GM12801 (cell line): Measurements from ENCODE around the gene FNDC3B.

Source experiments
- TF ChIP-seq, protein P1 (sequence below): IDR thresholded peaks from one replicate; pipeline ENCODE4 v1.5.1; 2011; ENCODE audit warnings: control low read depth; ENCODE audit not compliant: insufficient read length; ENCODE audit errors: extremely low read depth

Gene FNDC3B

DNA sequence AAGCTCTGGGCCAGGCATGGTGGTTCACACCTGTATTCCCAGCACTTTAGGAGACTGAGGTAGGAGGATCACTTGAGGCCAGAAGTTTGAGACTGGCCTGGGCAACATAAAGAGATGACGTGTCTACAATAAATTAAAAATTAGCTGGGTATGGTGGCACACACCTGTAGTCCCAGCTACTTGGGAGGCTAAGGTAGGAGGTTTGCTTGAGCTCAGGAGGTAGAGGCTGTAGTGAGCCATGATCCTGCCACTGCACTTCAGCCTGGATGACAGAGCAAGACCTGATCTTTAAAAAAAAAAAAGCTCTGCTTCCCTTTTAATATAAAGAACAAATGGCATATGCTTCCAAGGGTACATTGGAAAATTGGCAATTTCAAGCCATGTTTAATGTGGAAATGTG is 46.7 kb downstream of the FNDC3B start:
- TF ChIP-seq, protein P1, sequence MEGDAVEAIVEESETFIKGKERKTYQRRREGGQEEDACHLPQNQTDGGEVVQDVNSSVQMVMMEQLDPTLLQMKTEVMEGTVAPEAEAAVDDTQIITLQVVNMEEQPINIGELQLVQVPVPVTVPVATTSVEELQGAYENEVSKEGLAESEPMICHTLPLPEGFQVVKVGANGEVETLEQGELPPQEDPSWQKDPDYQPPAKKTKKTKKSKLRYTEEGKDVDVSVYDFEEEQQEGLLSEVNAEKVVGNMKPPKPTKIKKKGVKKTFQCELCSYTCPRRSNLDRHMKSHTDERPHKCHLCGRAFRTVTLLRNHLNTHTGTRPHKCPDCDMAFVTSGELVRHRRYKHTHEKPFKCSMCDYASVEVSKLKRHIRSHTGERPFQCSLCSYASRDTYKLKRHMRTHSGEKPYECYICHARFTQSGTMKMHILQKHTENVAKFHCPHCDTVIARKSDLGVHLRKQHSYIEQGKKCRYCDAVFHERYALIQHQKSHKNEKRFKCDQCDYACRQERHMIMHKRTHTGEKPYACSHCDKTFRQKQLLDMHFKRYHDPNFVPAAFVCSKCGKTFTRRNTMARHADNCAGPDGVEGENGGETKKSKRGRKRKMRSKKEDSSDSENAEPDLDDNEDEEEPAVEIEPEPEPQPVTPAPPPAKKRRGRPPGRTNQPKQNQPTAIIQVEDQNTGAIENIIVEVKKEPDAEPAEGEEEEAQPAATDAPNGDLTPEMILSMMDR: no peak

DNA sequence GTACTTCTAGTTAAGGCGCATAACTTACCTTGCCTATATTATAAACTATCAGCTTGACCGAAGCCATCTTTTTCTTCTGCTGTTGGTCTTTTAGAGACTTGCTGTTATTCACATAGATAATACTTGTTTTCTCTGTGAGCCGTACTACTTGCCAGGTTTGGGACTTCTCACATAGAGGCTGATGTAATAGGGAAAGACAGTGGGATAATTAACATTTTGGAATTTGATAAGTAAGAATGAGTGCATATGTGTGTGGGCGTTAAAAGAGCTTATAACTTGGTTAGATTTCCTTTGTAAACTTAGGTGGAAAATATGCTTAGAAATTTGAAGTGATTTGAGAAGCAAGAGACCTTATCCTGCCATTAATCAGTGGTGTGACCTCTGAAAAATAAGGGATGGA is 47.8 kb downstream of the FNDC3B start:
- TF ChIP-seq, protein P1: no peak

DNA sequence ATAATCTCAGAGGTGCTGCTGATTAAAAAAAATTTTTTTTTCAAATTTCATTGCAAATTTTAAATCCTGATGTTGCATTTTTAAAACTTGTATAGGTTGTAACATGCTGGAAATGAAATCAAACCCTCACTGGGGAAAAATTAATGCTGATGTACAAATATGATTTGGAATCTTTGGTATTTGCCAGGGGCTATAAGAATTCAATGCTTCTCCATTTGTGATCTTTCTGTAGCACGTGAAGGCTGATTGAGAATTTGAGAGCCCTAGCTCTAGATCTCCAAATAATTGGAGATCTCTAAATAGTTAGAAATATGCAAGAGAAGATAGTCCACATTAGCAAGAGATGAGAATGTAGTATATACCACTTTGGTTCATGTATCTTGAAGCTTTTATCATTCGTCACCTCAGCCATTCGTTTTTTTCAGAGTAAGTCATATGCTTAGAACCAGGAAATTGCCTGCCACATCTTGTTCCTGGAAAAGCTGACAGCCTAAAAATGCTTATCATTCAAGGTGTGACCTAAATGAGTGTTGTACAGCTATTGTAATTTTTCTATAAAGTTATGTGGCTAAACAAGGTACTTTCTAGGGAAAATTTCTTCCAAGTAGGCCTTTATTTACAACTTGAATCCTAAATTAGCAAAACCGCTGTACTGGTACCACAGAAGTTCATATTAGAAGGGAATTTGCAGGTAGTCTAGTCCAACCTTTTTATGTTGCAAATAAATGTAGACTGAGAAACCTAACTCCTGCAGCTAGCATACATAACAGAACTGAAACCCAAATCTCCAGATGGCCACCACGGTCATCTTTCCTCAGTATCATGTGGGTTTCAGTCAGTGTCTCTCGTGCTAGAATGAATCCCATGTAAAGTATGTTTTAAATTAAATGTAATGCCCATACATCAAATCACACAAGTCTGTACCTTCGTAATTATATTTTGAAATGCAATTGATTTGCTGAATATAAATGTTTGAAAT is 48.5 kb downstream of the FNDC3B start:
- TF ChIP-seq, protein P1: no peak

DNA sequence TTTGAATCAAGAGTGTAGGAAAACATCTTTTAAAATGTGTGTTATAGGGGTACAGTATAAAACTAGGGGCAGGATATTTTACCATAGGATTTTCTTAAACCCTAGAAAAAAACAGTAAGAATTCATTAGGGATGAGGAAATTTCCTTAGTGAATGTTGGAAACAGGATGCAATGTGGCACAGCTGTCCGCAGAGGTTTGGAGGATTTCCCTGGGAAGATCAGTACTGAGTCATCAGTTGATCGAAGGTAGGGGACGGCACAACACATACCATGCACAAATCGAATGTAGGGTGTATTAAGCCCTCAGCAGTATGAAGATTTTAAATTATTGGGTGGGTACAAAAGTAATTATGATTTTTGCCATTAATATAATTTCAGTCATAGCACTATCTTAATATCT is 49.9 kb downstream of the FNDC3B start:
- TF ChIP-seq, protein P1: no peak

DNA sequence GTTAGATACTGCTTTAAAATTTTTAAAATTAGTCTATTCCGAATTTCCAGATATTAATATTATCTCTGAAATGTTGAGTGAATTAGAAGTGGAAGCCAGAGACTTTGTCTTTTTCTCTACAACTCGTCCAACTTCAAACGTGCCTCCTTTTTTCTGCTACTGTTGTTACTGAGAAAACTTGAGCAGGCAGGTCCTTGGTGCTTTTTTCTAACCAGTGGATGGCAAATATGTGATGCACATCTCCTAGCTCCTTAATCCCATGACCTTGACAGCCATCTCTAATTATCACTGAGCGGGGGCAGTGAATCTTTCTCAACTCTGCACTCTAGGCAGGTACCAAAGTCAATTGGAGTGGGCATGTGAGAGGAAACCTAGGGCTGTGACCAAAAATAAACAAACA is 50.7 kb downstream of the FNDC3B start:
- TF ChIP-seq, protein P1: no peak

DNA sequence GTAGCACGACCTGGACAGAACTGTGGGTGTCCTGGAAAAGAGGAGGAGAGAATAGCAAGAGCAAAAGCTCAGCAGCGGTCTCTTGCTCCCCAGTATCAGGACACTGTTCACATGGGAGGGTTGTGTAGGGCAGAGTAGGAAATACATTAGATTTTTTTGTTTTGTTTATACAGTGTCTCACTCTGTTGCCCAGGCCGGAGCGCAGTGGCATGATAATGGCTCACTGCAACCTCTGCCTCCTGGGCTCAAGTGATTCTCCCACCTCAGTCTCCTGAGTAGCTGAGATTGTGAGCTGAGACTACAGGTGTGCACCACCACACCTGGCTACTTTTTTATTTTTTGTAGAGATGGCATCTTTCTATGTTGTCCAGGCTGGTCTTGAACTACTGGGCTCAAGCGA is 53.3 kb downstream of the FNDC3B start:
- TF ChIP-seq, protein P1: no peak

DNA sequence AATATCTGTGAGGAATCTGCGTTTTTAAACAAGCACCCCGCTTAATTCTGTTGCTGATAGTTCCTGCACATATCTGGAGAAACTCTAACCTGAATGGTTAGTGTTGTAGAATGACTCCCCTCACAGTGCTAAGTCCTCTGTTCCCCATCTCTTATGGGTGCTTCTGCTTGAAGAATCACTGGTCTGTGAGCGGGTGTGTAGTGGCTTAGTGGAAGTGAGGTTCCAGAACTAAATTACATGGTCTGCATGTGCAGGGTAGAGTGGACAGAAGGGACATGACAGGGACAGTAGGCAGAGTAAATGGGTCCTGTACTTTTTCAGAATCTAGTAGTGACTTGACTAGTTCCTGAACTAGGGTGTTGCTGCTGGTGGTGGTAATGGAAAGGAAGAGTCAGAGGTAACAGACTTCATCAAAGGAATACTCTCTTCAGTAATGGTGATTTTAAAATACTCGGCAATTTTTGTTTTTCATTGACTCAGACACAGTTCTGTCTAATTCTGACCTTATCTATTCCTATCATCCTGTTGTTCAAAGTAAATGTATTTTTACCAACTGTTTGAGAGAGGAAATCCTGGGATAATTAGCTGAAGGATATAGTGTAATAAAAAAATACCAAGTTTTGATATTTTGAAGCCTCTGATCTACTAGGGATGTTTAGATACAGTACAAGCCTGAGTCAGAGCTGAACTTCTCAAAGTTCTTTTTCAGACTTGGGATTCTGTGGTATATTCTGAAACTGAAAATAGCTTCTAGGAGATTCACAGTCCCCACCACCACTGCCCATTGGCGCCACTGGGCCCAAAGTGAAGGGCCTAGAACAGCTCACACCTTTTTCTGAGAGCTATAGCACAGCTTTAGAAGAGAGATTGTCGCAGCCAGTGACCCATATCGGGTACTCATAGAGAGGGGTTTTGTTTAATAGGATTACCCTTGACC is 55.5 kb downstream of the FNDC3B start:
- TF ChIP-seq, protein P1: no peak
